ENCODE data around the gene SRP68. TPM values are rescaled to one million over a fixed set of nuclear protein-coding genes. Genes with fewer than 3 reads are reported as not detected.

SRP68 gene
- total and polyA plus RNA-seq, 9 of the 15 experiments (the other 6 are each of a cell fraction or from before 2014, with no cell fraction given) = 29.4 to 92.6 (median 36.2) TPM

GRCh38 chr17:76103274-76104139 lies 31.2 kb upstream of the SRP68 start, which contains the start of gene EXOC7 (continued):
- TF ChIP-seq ZZZ3 (IDR thresholded peaks at IDR 0.05) (no peak), ZC3H8 (IDR thresholded peaks at IDR 0.05) (no peak), KLF13 (tag; IDR thresholded peaks at IDR 0.05; ENCODE audit: borderline replicate concordance, low read depth) (no peak; the same call in 1 of the 2 replicates), TCF7 (IDR thresholded peaks at IDR 0.05; ENCODE audit: borderline replicate concordance) (no peak), CBFB (CRISPR knock-in tag; IDR thresholded peaks at IDR 0.05) (no peak), MAFK (IDR thresholded peaks at IDR 0.05; ENCODE audit: low read length) (no peak), MBD2 (IDR thresholded peaks at IDR 0.05; ENCODE audit: borderline replicate concordance, low read depth) (no peak), ZNF274 (IDR thresholded peaks at IDR 0.05; ENCODE audit: borderline replicate concordance, low read depth, low read length) (no peak), GTF2E2 (tag; IDR thresholded peaks at IDR 0.05) (0 out of 2 replicates have a peak, but pooled peaks have one; percentile 12), ZBTB43 (CRISPR knock-in tag; IDR thresholded peaks at IDR 0.05) (no peak), HDAC1 (IDR thresholded peaks at IDR 0.05) (peak in 1 of 2 experiments; percentile 95; a peak in 2 of 4 replicates), ZMIZ1 (IDR thresholded peaks at IDR 0.05; ENCODE audit: low read depth in 2 of 2, low read length in 2 of 2) (no peak), TOE1 (IDR thresholded peaks at IDR 0.05; ENCODE audit: borderline replicate concordance) (no peak), TOE1 (CRISPR knock-in tag; IDR thresholded peaks at IDR 0.05; ENCODE audit: borderline replicate concordance, low read depth) (0 out of 2 replicates have a peak, but pooled peaks have one; percentile 2)
- TF ChIP-seq, protein P1, sequence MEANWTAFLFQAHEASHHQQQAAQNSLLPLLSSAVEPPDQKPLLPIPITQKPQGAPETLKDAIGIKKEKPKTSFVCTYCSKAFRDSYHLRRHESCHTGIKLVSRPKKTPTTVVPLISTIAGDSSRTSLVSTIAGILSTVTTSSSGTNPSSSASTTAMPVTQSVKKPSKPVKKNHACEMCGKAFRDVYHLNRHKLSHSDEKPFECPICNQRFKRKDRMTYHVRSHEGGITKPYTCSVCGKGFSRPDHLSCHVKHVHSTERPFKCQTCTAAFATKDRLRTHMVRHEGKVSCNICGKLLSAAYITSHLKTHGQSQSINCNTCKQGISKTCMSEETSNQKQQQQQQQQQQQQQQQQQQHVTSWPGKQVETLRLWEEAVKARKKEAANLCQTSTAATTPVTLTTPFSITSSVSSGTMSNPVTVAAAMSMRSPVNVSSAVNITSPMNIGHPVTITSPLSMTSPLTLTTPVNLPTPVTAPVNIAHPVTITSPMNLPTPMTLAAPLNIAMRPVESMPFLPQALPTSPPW (CRISPR knock-in tag; IDR thresholded peaks at IDR 0.05) = peak; percentile 81
- TF ChIP-seq, protein P2, sequence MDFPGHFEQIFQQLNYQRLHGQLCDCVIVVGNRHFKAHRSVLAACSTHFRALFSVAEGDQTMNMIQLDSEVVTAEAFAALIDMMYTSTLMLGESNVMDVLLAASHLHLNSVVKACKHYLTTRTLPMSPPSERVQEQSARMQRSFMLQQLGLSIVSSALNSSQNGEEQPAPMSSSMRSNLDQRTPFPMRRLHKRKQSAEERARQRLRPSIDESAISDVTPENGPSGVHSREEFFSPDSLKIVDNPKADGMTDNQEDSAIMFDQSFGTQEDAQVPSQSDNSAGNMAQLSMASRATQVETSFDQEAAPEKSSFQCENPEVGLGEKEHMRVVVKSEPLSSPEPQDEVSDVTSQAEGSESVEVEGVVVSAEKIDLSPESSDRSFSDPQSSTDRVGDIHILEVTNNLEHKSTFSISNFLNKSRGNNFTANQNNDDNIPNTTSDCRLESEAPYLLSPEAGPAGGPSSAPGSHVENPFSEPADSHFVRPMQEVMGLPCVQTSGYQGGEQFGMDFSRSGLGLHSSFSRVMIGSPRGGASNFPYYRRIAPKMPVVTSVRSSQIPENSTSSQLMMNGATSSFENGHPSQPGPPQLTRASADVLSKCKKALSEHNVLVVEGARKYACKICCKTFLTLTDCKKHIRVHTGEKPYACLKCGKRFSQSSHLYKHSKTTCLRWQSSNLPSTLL (IDR thresholded peaks at IDR 0.05) = no peak
- TF ChIP-seq, protein P3, sequence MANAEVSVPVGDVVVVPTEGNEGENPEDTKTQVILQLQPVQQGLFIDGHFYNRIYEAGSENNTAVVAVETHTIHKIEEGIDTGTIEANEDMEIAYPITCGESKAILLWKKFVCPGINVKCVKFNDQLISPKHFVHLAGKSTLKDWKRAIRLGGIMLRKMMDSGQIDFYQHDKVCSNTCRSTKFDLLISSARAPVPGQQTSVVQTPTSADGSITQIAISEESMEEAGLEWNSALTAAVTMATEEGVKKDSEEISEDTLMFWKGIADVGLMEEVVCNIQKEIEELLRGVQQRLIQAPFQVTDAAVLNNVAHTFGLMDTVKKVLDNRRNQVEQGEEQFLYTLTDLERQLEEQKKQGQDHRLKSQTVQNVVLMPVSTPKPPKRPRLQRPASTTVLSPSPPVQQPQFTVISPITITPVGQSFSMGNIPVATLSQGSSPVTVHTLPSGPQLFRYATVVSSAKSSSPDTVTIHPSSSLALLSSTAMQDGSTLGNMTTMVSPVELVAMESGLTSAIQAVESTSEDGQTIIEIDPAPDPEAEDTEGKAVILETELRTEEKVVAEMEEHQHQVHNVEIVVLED (CRISPR knock-in tag; IDR thresholded peaks at IDR 0.05) = no peak
